Measurements from ENCODE around the gene QSER1.

DNA sequence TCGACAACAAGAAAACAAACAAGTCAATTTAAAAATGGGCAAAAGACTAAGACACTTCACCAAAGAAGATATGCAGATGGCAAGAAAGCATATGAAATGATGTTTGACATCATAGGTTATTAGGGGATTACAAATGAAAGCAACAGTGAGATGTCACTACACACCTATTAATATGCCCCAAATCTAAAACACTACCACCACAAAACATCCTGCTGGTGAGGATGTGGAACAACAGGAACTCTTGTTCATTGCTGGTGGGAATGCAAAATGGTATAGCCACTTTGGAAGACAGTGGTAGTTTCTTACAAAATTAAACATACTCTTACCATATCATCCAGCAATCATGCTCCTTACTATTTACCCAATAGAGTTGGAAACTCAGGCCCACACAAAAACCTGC lies 33.9 kb upstream of the QSER1 start:
- TF ChIP-seq, protein P1, sequence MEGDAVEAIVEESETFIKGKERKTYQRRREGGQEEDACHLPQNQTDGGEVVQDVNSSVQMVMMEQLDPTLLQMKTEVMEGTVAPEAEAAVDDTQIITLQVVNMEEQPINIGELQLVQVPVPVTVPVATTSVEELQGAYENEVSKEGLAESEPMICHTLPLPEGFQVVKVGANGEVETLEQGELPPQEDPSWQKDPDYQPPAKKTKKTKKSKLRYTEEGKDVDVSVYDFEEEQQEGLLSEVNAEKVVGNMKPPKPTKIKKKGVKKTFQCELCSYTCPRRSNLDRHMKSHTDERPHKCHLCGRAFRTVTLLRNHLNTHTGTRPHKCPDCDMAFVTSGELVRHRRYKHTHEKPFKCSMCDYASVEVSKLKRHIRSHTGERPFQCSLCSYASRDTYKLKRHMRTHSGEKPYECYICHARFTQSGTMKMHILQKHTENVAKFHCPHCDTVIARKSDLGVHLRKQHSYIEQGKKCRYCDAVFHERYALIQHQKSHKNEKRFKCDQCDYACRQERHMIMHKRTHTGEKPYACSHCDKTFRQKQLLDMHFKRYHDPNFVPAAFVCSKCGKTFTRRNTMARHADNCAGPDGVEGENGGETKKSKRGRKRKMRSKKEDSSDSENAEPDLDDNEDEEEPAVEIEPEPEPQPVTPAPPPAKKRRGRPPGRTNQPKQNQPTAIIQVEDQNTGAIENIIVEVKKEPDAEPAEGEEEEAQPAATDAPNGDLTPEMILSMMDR (IDR thresholded peaks at IDR 0.05), result no peak
- no peak for TF ChIP-seq POLR2A (IDR thresholded peaks at IDR 0.05)

All from heart left ventricle (tissue), 13 donors.